ENCODE data around the gene IRGC. TPM values are rescaled to one million over a fixed set of nuclear protein-coding genes. Genes with fewer than 3 reads are reported as not detected.

The IRGC gene
- total RNA-seq, 2 donors from 2014 or later, result not detected

GRCh38 chr19:43751466-43752220 is 35.8 kb downstream of the IRGC start:
- no peak for TF ChIP-seq CTCF (conservative IDR thresholded peaks at IDR 0.05)
- H3K9ac ChIP-seq (ENCODE audit: extremely low read depth, low read length, poor library complexity, severe bottlenecking), result no peak overlapping the region
- no peak overlapping the region for H3K27ac ChIP-seq (ENCODE audit: low read depth, low read length)

GRCh38 chr19:43752287-43752875 is 36.5 kb downstream of the IRGC start:
- Histone ChIP-seq H3K27ac (ENCODE audit: low read depth, low read length) (no peak overlapping the region), H3K36me3 (ENCODE audit: control insufficient read depth, insufficient read depth, low read length) (peaks cover 34% of the 10 kb centered on the region), H3K9ac (ENCODE audit: extremely low read depth, low read length, poor library complexity, severe bottlenecking) (no peak overlapping the region), H3K4me1 (ENCODE audit: control insufficient read depth, insufficient read depth, low read length) (peaks cover 6% of the 10 kb centered on the region), H3K4me3 (ENCODE audit: low read length) (no peak overlapping the region), H3K9me3 (ENCODE audit: control insufficient read depth, low read length) (no peaks in the 10 kb centered on the region), H3K27me3 (ENCODE audit: control insufficient read depth, insufficient read depth, low read length, poor library complexity, severe bottlenecking) (no peaks in the 10 kb centered on the region)
- no peak for DNase-seq
- Mint-ChIP-seq H3K27ac (no peak overlapping the region), H3K9me3 (no peaks in the 10 kb centered on the region), H3K4me3 (no peak overlapping the region), H3K36me3 (ENCODE audit: low read depth) (peaks cover 36% of the 10 kb centered on the region), H3K27me3 (ENCODE audit: insufficient read depth) (no peaks in the 10 kb centered on the region), H3K4me1 (peaks cover 27% of the 10 kb centered on the region)
- TF ChIP-seq CTCF (conservative IDR thresholded peaks at IDR 0.05), result no peak
- WGBS, 2 experiments (ENCODE audit: insufficient coverage in 1 of 2, insufficient read length in 1 of 2), result 96% methylated on average over 4 to 6 of the region's 6 CpGs

More at GRCh38 chr19:43751466-43752220, 35.8 kb downstream of the IRGC start:
- peaks cover 6% of the 10 kb centered on the region for H3K4me1 ChIP-seq (ENCODE audit: control insufficient read depth, insufficient read depth, low read length)
- Mint-ChIP-seq H3K9me3 (no peaks in the 10 kb centered on the region), H3K4me3 (no peak overlapping the region), H3K36me3 (ENCODE audit: low read depth) (peaks cover 40% of the 10 kb centered on the region), H3K27ac (no peak overlapping the region), H3K27me3 (ENCODE audit: insufficient read depth) (no peaks in the 10 kb centered on the region), H3K4me1 (peaks cover 27% of the 10 kb centered on the region)
- H3K36me3 ChIP-seq (ENCODE audit: control insufficient read depth, insufficient read depth, low read length), result peaks cover 40% of the 10 kb centered on the region
- no peak for DNase-seq
- H3K27me3 ChIP-seq (ENCODE audit: control insufficient read depth, insufficient read depth, low read length, poor library complexity, severe bottlenecking), result no peaks in the 10 kb centered on the region
- no peak overlapping the region for H3K4me3 ChIP-seq (ENCODE audit: low read length)
- no peaks in the 10 kb centered on the region for H3K9me3 ChIP-seq (ENCODE audit: control insufficient read depth, low read length)
- WGBS, 2 experiments (ENCODE audit: insufficient coverage in 1 of 2, insufficient read length in 1 of 2), result 91% methylated on average over 4 of the region's 4 CpGs; no CpG with 5 or more reads in 1 of the 2 experiments

- Mint-ChIP-seq H3K9me3 (no peaks in the 10 kb centered on the region), H3K4me3 (peak overlapping the region; percentile 95), H3K27ac (peak overlapping the region; percentile 98), H3K27me3 (ENCODE audit: insufficient read depth) (no peaks in the 10 kb centered on the region), H3K4me1 (peaks cover 20% of the 10 kb centered on the region), H3K36me3 (ENCODE audit: low read depth) (peaks cover 24% of the 10 kb centered on the region)
- Histone ChIP-seq H3K4me3 (ENCODE audit: low read length) (peak overlapping the region; percentile 98), H3K27ac (ENCODE audit: low read depth, low read length) (peak overlapping the region; percentile 99), H3K27me3 (ENCODE audit: control insufficient read depth, insufficient read depth, low read length, poor library complexity, severe bottlenecking) (no peaks in the 10 kb centered on the region), H3K4me1 (ENCODE audit: control insufficient read depth, insufficient read depth, low read length) (peaks cover 6% of the 10 kb centered on the region), H3K9me3 (ENCODE audit: control insufficient read depth, low read length) (no peaks in the 10 kb centered on the region), H3K36me3 (ENCODE audit: control insufficient read depth, insufficient read depth, low read length) (peaks cover 18% of the 10 kb centered on the region), H3K9ac (ENCODE audit: extremely low read depth, low read length, poor library complexity, severe bottlenecking) (peak overlapping the region; percentile 82)
- 0 to 2% methylated on average over 7 to 11 of the region's 11 CpGs for WGBS, 2 experiments (ENCODE audit: insufficient coverage in 1 of 2, insufficient read length in 1 of 2)
- TF ChIP-seq CTCF (conservative IDR thresholded peaks at IDR 0.05), result no peak
- no peak for DNase-seq
Observed at GRCh38 chr19:43754253-43754502, 38.3 kb downstream of the IRGC start.
